Glomerular visceral epithelial cell (primary cell): ENCODE data around the gene PLSCR1.
A peak's percentile ranks its signal among the peaks of the same experiment; 100 is the strongest.
"Not testable (repeated sequence)": the region's sequence is repeated elsewhere in the genome, so short reads cannot be mapped to it uniquely, and the experiment has no call there.

Experiments
- DNase-seq: peaks from one replicate; pipeline ENCODE4 v3.0.0-alpha.2; 2016; ENCODE audit errors: extremely low spot score

PLSCR1 gene

GRCh38 chr3:146513386-146514051, 30.9 kb downstream of the PLSCR1 start:
- DNase-seq, result no peak

GRCh38 chr3:146511402-146512134, 32.8 kb downstream of the PLSCR1 start:
- DNase-seq, result no peak

GRCh38 chr3:146507331-146508120, 36.9 kb downstream of the PLSCR1 start:
- DNase-seq, result no peak

GRCh38 chr3:146505516-146505915, 38.9 kb downstream of the PLSCR1 start:
- DNase-seq, result no peak

GRCh38 chr3:146504498-146505197, 39.8 kb downstream of the PLSCR1 start:
- DNase-seq, result no peak

GRCh38 chr3:146503461-146504202, 40.8 kb downstream of the PLSCR1 start:
- DNase-seq, result peak; percentile 87

- DNase-seq, result no peak
Measured at GRCh38 chr3:146502887-146503460, 41.4 kb downstream of the PLSCR1 start.

- DNase-seq, result no peak
Measured at GRCh38 chr3:146501752-146502151, 42.7 kb downstream of the PLSCR1 start.

GRCh38 chr3:146499701-146500100, 44.7 kb downstream of the PLSCR1 start:
- DNase-seq, result no peak

- DNase-seq, result no peak
Measured at GRCh38 chr3:146498002-146498736, 46.2 kb downstream of the PLSCR1 start.

GRCh38 chr3:146497145-146497843, 47.1 kb downstream of the PLSCR1 start:
- not testable (repeated sequence) for DNase-seq

- no peak for DNase-seq
Measured at GRCh38 chr3:146496726-146497125, 47.7 kb downstream of the PLSCR1 start.

GRCh38 chr3:146496251-146496650, 48.2 kb downstream of the PLSCR1 start:
- DNase-seq, result no peak

GRCh38 chr3:146493761-146494160, 50.6 kb downstream of the PLSCR1 start:
- no peak for DNase-seq

- DNase-seq, result no peak
Measured at GRCh38 chr3:146493221-146493620, 51.2 kb downstream of the PLSCR1 start.

GRCh38 chr3:146491303-146491702, 53.1 kb downstream of the PLSCR1 start:
- DNase-seq, result no peak

- no peak for DNase-seq
Measured at GRCh38 chr3:146485297-146485696, 59.1 kb downstream of the PLSCR1 start.

- no peak for DNase-seq
Measured at GRCh38 chr3:146476094-146476740, 68.2 kb downstream of the PLSCR1 start.

GRCh38 chr3:146474976-146475375, 69.4 kb downstream of the PLSCR1 start:
- DNase-seq, result not testable (repeated sequence)
